ENCODE measurements around the gene ERG28. TPM values are rescaled to one million over a fixed set of nuclear protein-coding genes. Genes with fewer than 3 reads are reported as not detected.

Gene ERG28
- total and polyA plus RNA-seq, 11 donors = 5.7 to 15.1 (median 7.4) TPM

- intact Hi-C loops (cut with DNase I) = no loop called here
- DNase-seq (no peak), ATAC-seq (no peak)
- Histone ChIP-seq H3K9me3 (no peaks in the 10 kb centered on the region), H3K36me3 (peaks cover 0 to 61% (median 10%) of the 10 kb centered on the region in 9 donors), H3K4me3 (no peak overlapping the region), H3K27ac (no peak overlapping the region), H3K4me1 (peaks cover 0 to 19% (median 5%) of the 10 kb centered on the region in 12 donors), H3K27me3 (no peaks in the 10 kb centered on the region)
- TF ChIP-seq CTCF (IDR thresholded peaks at IDR 0.05) = no peak
- TF ChIP-seq POLR2A (IDR thresholded peaks at IDR 0.05) = no peak
Observed at GRCh38 chr14:75645056-75645455, 15.6 kb downstream of the ERG28 start.

- peaks cover 0 to 59% (median 0%) of the 10 kb centered on the region in 9 donors for H3K36me3 ChIP-seq
- H3K4me3 ChIP-seq = no peak overlapping the region
- ATAC-seq (no peak), DNase-seq (no peak)
- WGBS, 4 donors = 66 to 71% (median 70%) methylated on average over 4 of the region's 4 CpGs
- no peak overlapping the region for H3K27ac ChIP-seq
- no peaks in the 10 kb centered on the region for H3K27me3 ChIP-seq
- intact Hi-C loops (cut with DNase I) = no loop called here
- peaks cover 0 to 16% (median 5%) of the 10 kb centered on the region in 12 donors for H3K4me1 ChIP-seq
- TF ChIP-seq POLR2A (IDR thresholded peaks at IDR 0.05) (no peak), CTCF (IDR thresholded peaks at IDR 0.05) (no peak)
- no peaks in the 10 kb centered on the region for H3K9me3 ChIP-seq
Observed at GRCh38 chr14:75643985-75644384, 16.7 kb downstream of the ERG28 start.

GRCh38 chr14:75640876-75641275, 19.8 kb downstream of the ERG28 start:
- Histone ChIP-seq H3K36me3 (peaks cover 0 to 33% (median 0%) of the 10 kb centered on the region in 9 donors), H3K9me3 (no peaks in the 10 kb centered on the region), H3K4me3 (no peak overlapping the region), H3K27me3 (no peaks in the 10 kb centered on the region), H3K27ac (no peak overlapping the region), H3K4me1 (peaks cover 0 to 5% (median 0%) of the 10 kb centered on the region in 12 donors)
- ATAC-seq = no peak
- no peak for TF ChIP-seq CTCF (IDR thresholded peaks at IDR 0.05)
- TF ChIP-seq POLR2A (IDR thresholded peaks at IDR 0.05) = no peak
- intact Hi-C loops (cut with DNase I) = no loop called here
- DNase-seq = no peak
- 89 to 100% (median 94%) methylated on average over 3 of the region's 3 CpGs for WGBS, 4 donors

- ATAC-seq = no peak
- peaks cover 0 to 26% (median 0%) of the 10 kb centered on the region in 9 donors for H3K36me3 ChIP-seq
- no peak overlapping the region for H3K27ac ChIP-seq
- DNase-seq = no peak
- intact Hi-C loops (cut with DNase I) = no loop called here
- H3K9me3 ChIP-seq = no peaks in the 10 kb centered on the region
- TF ChIP-seq CTCF (IDR thresholded peaks at IDR 0.05) (no peak), POLR2A (IDR thresholded peaks at IDR 0.05) (no peak)
- no peaks in the 10 kb centered on the region for H3K27me3 ChIP-seq
- H3K4me3 ChIP-seq = no peak overlapping the region
- WGBS, 4 donors = 67 to 77% (median 73%) methylated on average over 12 to 13 of the region's 13 CpGs
- H3K4me1 ChIP-seq = peaks cover 0 to 5% (median 0%) of the 10 kb centered on the region in 12 donors
Observed at GRCh38 chr14:75636100-75636692, 24.5 kb downstream of the ERG28 start.

Data from heart left ventricle (tissue), 16 donors.